Caco-2 (cell line): ENCODE data around the gene BCAS3. TPM values are rescaled to one million over a fixed set of nuclear protein-coding genes. Genes with fewer than 3 reads are reported as not detected.

Experiments
- BruUV-seq: library from RNA; stranded (reverse); fragments of 400-500 nt; replicated peaks from 2 replicates; lab custom pipeline; 2021; lab: Mats Ljungman, UMichigan
- CTCF ChIA-PET: fragments of 300-600 bp; sonication (Branson Sonifier 250); formaldehyde crosslinking; loops from one replicate; lab custom pipeline; 2022; ENCODE audit warnings: antibody characterized with exemption; lab: Charles Lee
- POLR2A ChIA-PET: fragments of 300-600 bp; sonication (Branson Sonifier 250); formaldehyde crosslinking; loops from one replicate; lab custom pipeline; 2022; ENCODE audit warnings: antibody characterized with exemption; lab: Charles Lee
- DNase-seq, 2 experiments: peaks; one replicate each; pipeline versions ENCODE4 v3.0.0 to v3.0.0-alpha.2; 2020 to 2022
- H3K27me3 ChIP-seq: replicated peaks from 2 replicates; pipeline ENCODE4 v1.6.0; 2011; ENCODE audit warnings: low read length; ENCODE audit not compliant: control insufficient read depth, insufficient read depth
- H3K36me3 ChIP-seq: 2 replicates; pipeline ENCODE4 v1.5.1; 2011; ENCODE audit warnings: low read length; ENCODE audit not compliant: control insufficient read depth, insufficient read depth
- H3K4me1 ChIP-seq: fragments of 250-450 bp; sonication (Bioruptor Pico); 2 replicates; pipeline ENCODE4 v1.5.1; 2020; ENCODE audit warnings: mild to moderate bottlenecking
- H3K4me3 ChIP-seq: 2 replicates; pipeline ENCODE4 v1.5.1; 2011; ENCODE audit warnings: low read depth, mild to moderate bottlenecking, control low read depth, low read length
- H3K9me3 ChIP-seq: fragments of 250-450 bp; sonication (Bioruptor Pico); 2 replicates; pipeline ENCODE4 v1.5.1; 2020; ENCODE audit warnings: mild to moderate bottlenecking, moderate library complexity
- H3K27ac Mint-ChIP-seq: one replicate; pipeline ENCODE4 v1.8.0; 2022; ENCODE audit warnings: mixed read lengths; ENCODE audit not compliant: unreplicated experiment
- H3K27me3 Mint-ChIP-seq: one replicate; pipeline ENCODE4 v1.8.0; 2022; ENCODE audit warnings: mixed read lengths; ENCODE audit not compliant: insufficient read depth, unreplicated experiment
- H3K36me3 Mint-ChIP-seq: one replicate; pipeline ENCODE4 v1.8.0; 2022; ENCODE audit warnings: mild to moderate bottlenecking, mixed read lengths; ENCODE audit not compliant: insufficient read depth, unreplicated experiment
- H3K4me1 Mint-ChIP-seq: one replicate; pipeline ENCODE4 v1.8.0; 2022; ENCODE audit warnings: low read depth, mixed read lengths; ENCODE audit not compliant: unreplicated experiment
- H3K4me3 Mint-ChIP-seq: one replicate; pipeline ENCODE4 v1.8.0; 2022; ENCODE audit warnings: mild to moderate bottlenecking, moderate library complexity, mixed read lengths; ENCODE audit not compliant: unreplicated experiment
- H3K9me3 Mint-ChIP-seq: one replicate; pipeline ENCODE4 v1.8.0; 2022; ENCODE audit warnings: mixed read lengths; ENCODE audit not compliant: unreplicated experiment
- intact Hi-C: fragments of 100-400 bp; cut with micrococcal nuclease; formaldehyde crosslinking; loops from one replicate; pipeline ENCODE4 v1.10.0; 2022; ENCODE audit not compliant: unreplicated experiment
- total RNA-seq: library from RNA; stranded (reverse); gene quantifications from 2 replicates; pipeline ENCODE4 v1.2.3, GENCODE V29; 2022
- TF ChIP-seq, protein P1 (sequence below), 2 experiments: fragments of 200-600 bp in 1 of 2; IDR thresholded peaks; 1 replicate in 1 of 2; 2 replicates in 1 of 2; pipeline versions ENCODE4 v1.5.1 to v1.8.0; 2011 to 2022; ENCODE audit warnings: antibody characterized with exemption in 1 of 2, control low read depth in 1 of 2, inconsistent platforms in 1 of 2, low read depth in 1 of 2, low read length in 1 of 2, mild to moderate bottlenecking in 1 of 2, moderate library complexity in 1 of 2; ENCODE audit not compliant: insufficient read depth in 1 of 2, severe bottlenecking in 1 of 2, unreplicated experiment in 1 of 2

Gene BCAS3
- total RNA-seq, 1 experiment from 2014 or later = 44.1 TPM

DNA sequence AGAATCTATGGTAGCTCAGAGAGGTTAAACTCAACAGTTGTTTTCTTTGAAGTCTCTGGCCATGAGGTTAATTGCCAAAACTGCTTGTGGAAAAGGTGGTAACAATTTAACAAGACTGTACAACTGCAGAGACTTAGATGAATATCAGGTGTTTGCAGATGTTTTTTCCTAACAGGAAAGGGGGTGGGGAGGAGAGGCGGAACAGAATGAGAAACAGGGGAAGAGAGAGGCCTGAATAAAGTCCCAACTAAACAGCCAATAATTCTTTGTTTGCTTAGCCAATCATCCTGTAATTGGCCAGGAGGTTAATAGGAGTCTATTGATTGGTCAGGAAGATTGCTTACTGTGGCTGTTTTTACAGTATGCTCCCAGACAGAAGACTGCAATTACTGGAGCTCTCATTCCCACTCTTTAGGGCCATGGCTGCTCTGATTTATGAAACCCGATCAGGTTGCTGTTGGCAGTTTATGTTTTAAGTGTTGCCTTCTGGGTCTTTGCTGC lies 472.3 kb downstream of the BCAS3 start:
- Mint-ChIP-seq H3K9me3 (no peaks in the 10 kb centered on the region), H3K36me3 (no peaks in the 10 kb centered on the region), H3K27ac (no peak overlapping the region), H3K4me3 (no peak overlapping the region), H3K27me3 (no peaks in the 10 kb centered on the region), H3K4me1 (peaks cover 32% of the 10 kb centered on the region)
- Histone ChIP-seq H3K4me3 (no peak overlapping the region), H3K4me1 (peaks cover 4% of the 10 kb centered on the region), H3K36me3 (no peaks in the 10 kb centered on the region), H3K27me3 (no peaks in the 10 kb centered on the region), H3K9me3 (no peaks in the 10 kb centered on the region)
- peak in 1 of 2 experiments; percentile 24 for DNase-seq
- BruUV-seq = no TSS peak
- TF ChIP-seq, protein P1, sequence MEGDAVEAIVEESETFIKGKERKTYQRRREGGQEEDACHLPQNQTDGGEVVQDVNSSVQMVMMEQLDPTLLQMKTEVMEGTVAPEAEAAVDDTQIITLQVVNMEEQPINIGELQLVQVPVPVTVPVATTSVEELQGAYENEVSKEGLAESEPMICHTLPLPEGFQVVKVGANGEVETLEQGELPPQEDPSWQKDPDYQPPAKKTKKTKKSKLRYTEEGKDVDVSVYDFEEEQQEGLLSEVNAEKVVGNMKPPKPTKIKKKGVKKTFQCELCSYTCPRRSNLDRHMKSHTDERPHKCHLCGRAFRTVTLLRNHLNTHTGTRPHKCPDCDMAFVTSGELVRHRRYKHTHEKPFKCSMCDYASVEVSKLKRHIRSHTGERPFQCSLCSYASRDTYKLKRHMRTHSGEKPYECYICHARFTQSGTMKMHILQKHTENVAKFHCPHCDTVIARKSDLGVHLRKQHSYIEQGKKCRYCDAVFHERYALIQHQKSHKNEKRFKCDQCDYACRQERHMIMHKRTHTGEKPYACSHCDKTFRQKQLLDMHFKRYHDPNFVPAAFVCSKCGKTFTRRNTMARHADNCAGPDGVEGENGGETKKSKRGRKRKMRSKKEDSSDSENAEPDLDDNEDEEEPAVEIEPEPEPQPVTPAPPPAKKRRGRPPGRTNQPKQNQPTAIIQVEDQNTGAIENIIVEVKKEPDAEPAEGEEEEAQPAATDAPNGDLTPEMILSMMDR (IDR thresholded peaks at IDR 0.05; ENCODE audit: insufficient read depth in 1 of 2, low read depth in 1 of 2, low read length in 1 of 2, severe bottlenecking in 1 of 2, unreplicated experiment in 1 of 2) = no peak
- CTCF ChIA-PET = no interaction called here
- POLR2A ChIA-PET = interaction anchor here (0.5 to 0.6 kb wide), 2 partner anchors 8 to 115 kb away, joined by 3 to 4 read pairs; no protein-coding TSS in a partner anchor
- intact Hi-C loops = loop anchor here (10.0 kb wide), 1 partner anchor 85 kb away; no protein-coding TSS in a partner anchor

DNA sequence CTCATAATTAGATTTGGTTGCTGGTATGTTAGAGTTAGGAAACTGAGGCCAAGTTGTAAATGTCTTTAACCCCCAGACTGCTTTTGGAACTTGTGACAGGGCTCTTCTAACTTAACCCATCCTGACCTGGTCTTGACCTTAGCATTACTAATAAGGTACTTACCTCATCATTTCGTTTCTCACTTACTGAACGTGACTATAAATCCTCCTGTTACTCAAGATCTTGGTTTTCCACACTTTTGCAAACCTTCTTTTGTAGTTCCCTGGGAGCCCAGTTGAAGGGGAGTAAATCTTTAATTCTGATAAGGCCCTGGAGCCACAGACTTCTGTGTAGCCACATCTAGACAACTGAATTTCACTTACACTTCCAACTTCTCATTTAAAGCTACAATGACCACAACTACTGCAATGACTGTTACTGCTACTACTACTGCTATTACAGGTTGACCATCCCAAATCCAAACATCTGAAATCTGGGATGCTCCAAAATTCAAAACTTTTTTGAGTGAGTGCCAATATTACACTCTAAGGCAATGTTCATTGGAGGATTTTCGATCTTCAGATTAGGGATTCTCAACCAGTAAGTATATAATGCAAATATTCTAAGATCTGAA lies 473.1 kb downstream of the BCAS3 start:
- Histone ChIP-seq H3K4me1 (peaks cover 12% of the 10 kb centered on the region), H3K36me3 (no peaks in the 10 kb centered on the region), H3K27me3 (no peaks in the 10 kb centered on the region), H3K4me3 (no peak overlapping the region), H3K9me3 (no peaks in the 10 kb centered on the region)
- BruUV-seq = no TSS peak
- ChIA-PET POLR2A (no interaction called here), CTCF (no interaction called here)
- no peak overlapping the region for H3K4me3 Mint-ChIP-seq
- H3K36me3 Mint-ChIP-seq = no peaks in the 10 kb centered on the region
- intact Hi-C loops = loop anchor here (10.0 kb wide), 1 partner anchor 84 kb away; no protein-coding TSS in a partner anchor
- H3K27me3 Mint-ChIP-seq = no peaks in the 10 kb centered on the region
- no peaks in the 10 kb centered on the region for H3K9me3 Mint-ChIP-seq
- H3K27ac Mint-ChIP-seq = no peak overlapping the region
- H3K4me1 Mint-ChIP-seq = peaks cover 25% of the 10 kb centered on the region
- DNase-seq = no peak
- TF ChIP-seq, protein P1 (IDR thresholded peaks at IDR 0.05; ENCODE audit: insufficient read depth in 1 of 2, low read depth in 1 of 2, low read length in 1 of 2, severe bottlenecking in 1 of 2, unreplicated experiment in 1 of 2) = no peak

DNA sequence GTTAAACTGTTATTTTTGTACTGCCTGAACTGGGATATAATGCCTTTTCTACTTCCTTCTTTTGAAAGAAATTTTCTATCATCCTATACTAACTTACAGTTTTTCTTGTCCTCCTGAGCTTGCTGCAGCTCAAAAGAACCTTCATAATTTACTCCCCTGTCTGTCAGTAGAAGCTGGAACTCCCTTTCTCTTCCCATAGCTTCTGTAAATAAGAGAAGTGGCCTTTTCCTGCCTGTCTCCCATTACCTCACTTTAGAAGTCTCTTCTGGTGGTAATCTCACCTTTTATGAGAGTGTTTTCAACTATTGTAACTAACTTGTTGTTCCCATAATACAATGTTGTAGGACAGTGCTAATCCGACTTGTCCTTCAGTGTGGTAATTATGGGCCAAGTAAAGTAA lies 475.2 kb downstream of the BCAS3 start:
- Histone ChIP-seq H3K27me3 (no peaks in the 10 kb centered on the region), H3K4me3 (no peak overlapping the region), H3K36me3 (no peaks in the 10 kb centered on the region), H3K9me3 (no peaks in the 10 kb centered on the region), H3K4me1 (peaks cover 13% of the 10 kb centered on the region)
- no peaks in the 10 kb centered on the region for H3K36me3 Mint-ChIP-seq
- POLR2A ChIA-PET = no interaction called here
- no peak overlapping the region for H3K4me3 Mint-ChIP-seq
- TF ChIP-seq, protein P1 (IDR thresholded peaks at IDR 0.05; ENCODE audit: insufficient read depth in 1 of 2, low read depth in 1 of 2, low read length in 1 of 2, severe bottlenecking in 1 of 2, unreplicated experiment in 1 of 2) = no peak
- no peak for DNase-seq
- intact Hi-C loops = loop anchor here (10.0 kb wide), 1 partner anchor 82 kb away; no protein-coding TSS in a partner anchor
- CTCF ChIA-PET = no interaction called here
- H3K9me3 Mint-ChIP-seq = no peaks in the 10 kb centered on the region
- peaks cover 41% of the 10 kb centered on the region for H3K4me1 Mint-ChIP-seq
- no peaks in the 10 kb centered on the region for H3K27me3 Mint-ChIP-seq
- H3K27ac Mint-ChIP-seq = no peak overlapping the region
- no TSS peak for BruUV-seq
